Panc1 (cell line): Measurements from ENCODE around the gene GNAZ.
"Not testable (repeated sequence)": the region's sequence is repeated elsewhere in the genome, so short reads cannot be mapped to it uniquely, and the experiment has no call there.

Experiments
- CTCF ChIP-seq: fragments of 450-650 bp; IDR thresholded peaks from 2 replicates; pipeline ENCODE4 v1.5.1; 2017; ENCODE audit warnings: mild to moderate bottlenecking
- POLR2AphosphoS5 ChIP-seq: IDR thresholded peaks from 2 replicates; pipeline ENCODE4 v1.6.1; 2012; ENCODE audit warnings: mild to moderate bottlenecking, low read depth, low read length, moderate library complexity

- not testable (repeated sequence) for TF ChIP-seq POLR2AphosphoS5, CTCF
Measured at GRCh38 chr22:23027849-23028248, 42.5 kb upstream of the GNAZ start.
